NCI-H1048 (cell line): ENCODE results near the gene VPS41.

Experiments
- DNase-seq: peaks from one replicate; lab custom pipeline; 2025; lab: John Stamatoyannopoulos, UW

Gene VPS41

GRCh38 chr7:38727184-38727940, 181.6 kb downstream of the VPS41 start:
- no peak for DNase-seq

GRCh38 chr7:38723327-38723726, 185.7 kb downstream of the VPS41 start:
- DNase-seq: no peak

GRCh38 chr7:38716397-38716796, 192.6 kb downstream of the VPS41 start:
- DNase-seq: no peak

GRCh38 chr7:38709123-38709522, 199.9 kb downstream of the VPS41 start:
- DNase-seq: no peak

GRCh38 chr7:38704751-38705150, 204.2 kb downstream of the VPS41 start:
- no peak for DNase-seq

- DNase-seq: no peak
Observed at GRCh38 chr7:38704041-38704547, 204.9 kb downstream of the VPS41 start.

GRCh38 chr7:38703093-38703492, 205.9 kb downstream of the VPS41 start:
- DNase-seq: no peak

GRCh38 chr7:38702002-38702535, 206.9 kb downstream of the VPS41 start:
- DNase-seq: no peak

- no peak for DNase-seq
Observed at GRCh38 chr7:38700116-38700515, 208.9 kb downstream of the VPS41 start.

- DNase-seq: no peak
Observed at GRCh38 chr7:38699471-38699870, 209.5 kb downstream of the VPS41 start.

GRCh38 chr7:38694326-38694725, 214.7 kb downstream of the VPS41 start:
- no peak for DNase-seq

GRCh38 chr7:38686888-38687287, 222.1 kb downstream of the VPS41 start:
- no peak for DNase-seq

- DNase-seq: no peak
Observed at GRCh38 chr7:38685851-38686250, 223.1 kb downstream of the VPS41 start.

GRCh38 chr7:38682606-38683005, 226.4 kb downstream of the VPS41 start:
- DNase-seq: no peak

- DNase-seq: no peak
Observed at GRCh38 chr7:38681882-38682281, 227.1 kb downstream of the VPS41 start.

- no peak for DNase-seq
Observed at GRCh38 chr7:38679419-38679818, 229.6 kb downstream of the VPS41 start.

GRCh38 chr7:38678698-38679054, 230.3 kb downstream of the VPS41 start:
- no peak for DNase-seq

GRCh38 chr7:38677981-38678697, 230.9 kb downstream of the VPS41 start:
- DNase-seq: no peak

- DNase-seq: no peak
Observed at GRCh38 chr7:38675494-38676106, 233.4 kb downstream of the VPS41 start.

GRCh38 chr7:38674513-38674912, 234.5 kb downstream of the VPS41 start:
- DNase-seq: no peak

GRCh38 chr7:38673795-38674194, 235.2 kb downstream of the VPS41 start:
- DNase-seq: no peak
